ENCODE data around the gene CD53. TPM values are rescaled to one million over a fixed set of nuclear protein-coding genes. Genes with fewer than 3 reads are reported as not detected.

Gene CD53
- total and polyA plus RNA-seq, 9 of the 15 experiments (the other 6 are each of a cell fraction or from before 2014, with no cell fraction given) = 63.5 to 220 (median 131) TPM

DNA sequence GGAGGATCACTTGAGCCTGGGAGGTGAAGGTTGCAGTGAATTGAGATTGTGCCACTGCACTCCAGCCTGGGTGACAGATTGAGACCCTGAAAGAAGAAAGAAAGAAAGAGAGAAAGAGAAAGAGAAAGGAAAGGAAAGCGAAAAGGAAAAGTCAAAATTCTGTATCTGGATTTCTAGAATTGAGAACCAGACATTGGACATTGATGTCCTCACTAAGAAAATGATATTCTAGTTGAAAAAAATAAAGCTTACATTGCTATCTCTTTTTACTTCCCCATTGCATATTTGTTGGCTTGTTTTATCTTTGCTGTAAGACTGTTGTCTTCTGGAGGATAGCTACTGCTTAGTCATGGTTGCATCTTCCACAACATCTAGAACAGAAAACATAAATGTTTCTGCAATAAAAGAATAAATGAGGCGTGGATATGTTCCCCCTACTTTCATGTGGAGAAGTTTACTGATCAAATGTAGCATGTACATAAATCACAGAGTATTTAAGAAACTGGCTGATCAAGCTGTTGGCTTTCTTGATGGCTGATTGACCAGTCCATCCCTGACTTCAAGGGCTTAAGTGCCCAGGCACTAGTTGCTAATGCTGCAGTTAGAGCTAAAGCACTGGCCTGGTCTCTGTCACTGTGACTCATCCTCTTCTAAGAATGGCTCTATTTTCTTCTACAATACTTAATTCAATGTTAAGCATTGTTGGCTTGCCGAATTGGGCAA, 17.7 kb downstream of the CD53 start (continued):
- TF ChIP-seq ZNF184 (CRISPR knock-in tag; IDR thresholded peaks at IDR 0.05) (no peak), ZNF165 (CRISPR knock-in tag; IDR thresholded peaks at IDR 0.05; ENCODE audit: borderline replicate concordance) (no peak), ZNF76 (CRISPR knock-in tag; IDR thresholded peaks at IDR 0.05; ENCODE audit: borderline replicate concordance) (no peak), SRSF9 (IDR thresholded peaks at IDR 0.05; ENCODE audit: borderline replicate concordance, low read depth, low read length) (no peak), LARP7 (IDR thresholded peaks at IDR 0.05) (peak; percentile 70; the same call in 1 of the 2 replicates), MAFG (tag; conservative IDR thresholded peaks at IDR 0.05) (peak; percentile 96), HMGN3 (IDR thresholded peaks at IDR 0.05; ENCODE audit: borderline replicate concordance, extremely low read depth, insufficient read length, low read depth, low read length) (no peak), ZNF780A (CRISPR knock-in tag; IDR thresholded peaks at IDR 0.05) (no peak), CREBBP (IDR thresholded peaks at IDR 0.05; ENCODE audit: low read depth, low read length) (no peak), SIX5 (IDR thresholded peaks at IDR 0.05; ENCODE audit: borderline replicate concordance in 1 of 2, insufficient read depth in 1 of 2, low read depth in 1 of 2, low read length in 2 of 2) (no peak)
- TF ChIP-seq, protein P1, sequence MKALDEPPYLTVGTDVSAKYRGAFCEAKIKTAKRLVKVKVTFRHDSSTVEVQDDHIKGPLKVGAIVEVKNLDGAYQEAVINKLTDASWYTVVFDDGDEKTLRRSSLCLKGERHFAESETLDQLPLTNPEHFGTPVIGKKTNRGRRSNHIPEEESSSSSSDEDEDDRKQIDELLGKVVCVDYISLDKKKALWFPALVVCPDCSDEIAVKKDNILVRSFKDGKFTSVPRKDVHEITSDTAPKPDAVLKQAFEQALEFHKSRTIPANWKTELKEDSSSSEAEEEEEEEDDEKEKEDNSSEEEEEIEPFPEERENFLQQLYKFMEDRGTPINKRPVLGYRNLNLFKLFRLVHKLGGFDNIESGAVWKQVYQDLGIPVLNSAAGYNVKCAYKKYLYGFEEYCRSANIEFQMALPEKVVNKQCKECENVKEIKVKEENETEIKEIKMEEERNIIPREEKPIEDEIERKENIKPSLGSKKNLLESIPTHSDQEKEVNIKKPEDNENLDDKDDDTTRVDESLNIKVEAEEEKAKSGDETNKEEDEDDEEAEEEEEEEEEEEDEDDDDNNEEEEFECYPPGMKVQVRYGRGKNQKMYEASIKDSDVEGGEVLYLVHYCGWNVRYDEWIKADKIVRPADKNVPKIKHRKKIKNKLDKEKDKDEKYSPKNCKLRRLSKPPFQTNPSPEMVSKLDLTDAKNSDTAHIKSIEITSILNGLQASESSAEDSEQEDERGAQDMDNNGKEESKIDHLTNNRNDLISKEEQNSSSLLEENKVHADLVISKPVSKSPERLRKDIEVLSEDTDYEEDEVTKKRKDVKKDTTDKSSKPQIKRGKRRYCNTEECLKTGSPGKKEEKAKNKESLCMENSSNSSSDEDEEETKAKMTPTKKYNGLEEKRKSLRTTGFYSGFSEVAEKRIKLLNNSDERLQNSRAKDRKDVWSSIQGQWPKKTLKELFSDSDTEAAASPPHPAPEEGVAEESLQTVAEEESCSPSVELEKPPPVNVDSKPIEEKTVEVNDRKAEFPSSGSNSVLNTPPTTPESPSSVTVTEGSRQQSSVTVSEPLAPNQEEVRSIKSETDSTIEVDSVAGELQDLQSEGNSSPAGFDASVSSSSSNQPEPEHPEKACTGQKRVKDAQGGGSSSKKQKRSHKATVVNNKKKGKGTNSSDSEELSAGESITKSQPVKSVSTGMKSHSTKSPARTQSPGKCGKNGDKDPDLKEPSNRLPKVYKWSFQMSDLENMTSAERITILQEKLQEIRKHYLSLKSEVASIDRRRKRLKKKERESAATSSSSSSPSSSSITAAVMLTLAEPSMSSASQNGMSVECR (CRISPR knock-in tag; IDR thresholded peaks at IDR 0.05) = no peak
- TF ChIP-seq, protein P2, sequence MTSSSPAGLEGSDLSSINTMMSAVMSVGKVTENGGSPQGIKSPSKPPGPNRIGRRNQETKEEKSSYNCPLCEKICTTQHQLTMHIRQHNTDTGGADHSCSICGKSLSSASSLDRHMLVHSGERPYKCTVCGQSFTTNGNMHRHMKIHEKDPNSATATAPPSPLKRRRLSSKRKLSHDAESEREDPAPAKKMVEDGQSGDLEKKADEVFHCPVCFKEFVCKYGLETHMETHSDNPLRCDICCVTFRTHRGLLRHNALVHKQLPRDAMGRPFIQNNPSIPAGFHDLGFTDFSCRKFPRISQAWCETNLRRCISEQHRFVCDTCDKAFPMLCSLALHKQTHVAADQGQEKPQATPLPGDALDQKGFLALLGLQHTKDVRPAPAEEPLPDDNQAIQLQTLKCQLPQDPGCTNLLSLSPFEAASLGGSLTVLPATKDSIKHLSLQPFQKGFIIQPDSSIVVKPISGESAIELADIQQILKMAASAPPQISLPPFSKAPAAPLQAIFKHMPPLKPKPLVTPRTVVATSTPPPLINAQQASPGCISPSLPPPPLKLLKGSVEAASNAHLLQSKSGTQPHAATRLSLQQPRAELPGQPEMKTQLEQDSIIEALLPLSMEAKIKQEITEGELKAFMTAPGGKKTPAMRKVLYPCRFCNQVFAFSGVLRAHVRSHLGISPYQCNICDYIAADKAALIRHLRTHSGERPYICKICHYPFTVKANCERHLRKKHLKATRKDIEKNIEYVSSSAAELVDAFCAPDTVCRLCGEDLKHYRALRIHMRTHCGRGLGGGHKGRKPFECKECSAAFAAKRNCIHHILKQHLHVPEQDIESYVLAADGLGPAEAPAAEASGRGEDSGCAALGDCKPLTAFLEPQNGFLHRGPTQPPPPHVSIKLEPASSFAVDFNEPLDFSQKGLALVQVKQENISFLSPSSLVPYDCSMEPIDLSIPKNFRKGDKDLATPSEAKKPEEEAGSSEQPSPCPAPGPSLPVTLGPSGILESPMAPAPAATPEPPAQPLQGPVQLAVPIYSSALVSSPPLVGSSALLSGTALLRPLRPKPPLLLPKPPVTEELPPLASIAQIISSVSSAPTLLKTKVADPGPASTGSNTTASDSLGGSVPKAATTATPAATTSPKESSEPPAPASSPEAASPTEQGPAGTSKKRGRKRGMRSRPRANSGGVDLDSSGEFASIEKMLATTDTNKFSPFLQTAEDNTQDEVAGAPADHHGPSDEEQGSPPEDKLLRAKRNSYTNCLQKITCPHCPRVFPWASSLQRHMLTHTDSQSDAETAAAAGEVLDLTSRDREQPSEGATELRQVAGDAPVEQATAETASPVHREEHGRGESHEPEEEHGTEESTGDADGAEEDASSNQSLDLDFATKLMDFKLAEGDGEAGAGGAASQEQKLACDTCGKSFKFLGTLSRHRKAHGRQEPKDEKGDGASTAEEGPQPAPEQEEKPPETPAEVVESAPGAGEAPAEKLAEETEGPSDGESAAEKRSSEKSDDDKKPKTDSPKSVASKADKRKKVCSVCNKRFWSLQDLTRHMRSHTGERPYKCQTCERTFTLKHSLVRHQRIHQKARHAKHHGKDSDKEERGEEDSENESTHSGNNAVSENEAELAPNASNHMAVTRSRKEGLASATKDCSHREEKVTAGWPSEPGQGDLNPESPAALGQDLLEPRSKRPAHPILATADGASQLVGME (CRISPR knock-in tag; IDR thresholded peaks at IDR 0.05) = no peak
- TF ChIP-seq, protein P3, sequence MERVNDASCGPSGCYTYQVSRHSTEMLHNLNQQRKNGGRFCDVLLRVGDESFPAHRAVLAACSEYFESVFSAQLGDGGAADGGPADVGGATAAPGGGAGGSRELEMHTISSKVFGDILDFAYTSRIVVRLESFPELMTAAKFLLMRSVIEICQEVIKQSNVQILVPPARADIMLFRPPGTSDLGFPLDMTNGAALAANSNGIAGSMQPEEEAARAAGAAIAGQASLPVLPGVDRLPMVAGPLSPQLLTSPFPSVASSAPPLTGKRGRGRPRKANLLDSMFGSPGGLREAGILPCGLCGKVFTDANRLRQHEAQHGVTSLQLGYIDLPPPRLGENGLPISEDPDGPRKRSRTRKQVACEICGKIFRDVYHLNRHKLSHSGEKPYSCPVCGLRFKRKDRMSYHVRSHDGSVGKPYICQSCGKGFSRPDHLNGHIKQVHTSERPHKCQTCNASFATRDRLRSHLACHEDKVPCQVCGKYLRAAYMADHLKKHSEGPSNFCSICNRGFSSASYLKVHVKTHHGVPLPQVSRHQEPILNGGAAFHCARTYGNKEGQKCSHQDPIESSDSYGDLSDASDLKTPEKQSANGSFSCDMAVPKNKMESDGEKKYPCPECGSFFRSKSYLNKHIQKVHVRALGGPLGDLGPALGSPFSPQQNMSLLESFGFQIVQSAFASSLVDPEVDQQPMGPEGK (CRISPR knock-in tag; IDR thresholded peaks at IDR 0.05; ENCODE audit: borderline replicate concordance) = no peak

Data from K562 (cell line).